Stimulated activated CD8-positive, alpha-beta memory T cell treated with anti-CD3 and anti-CD28 coated beads, Interleukin-7, amount 100 ng/mL, for 48 hours (primary cell): ENCODE data around the gene PARVG.

ENCODE experiments used
- DNase-seq, 2 donors: peaks; one replicate each; pipeline ENCODE4 v3.0.0-alpha.2; 2020; ENCODE audit warnings: low read depth in 1 of 2; ENCODE audit errors: extremely low read depth in 1 of 2

Gene PARVG

GRCh38 chr22:44193535-44193891 is 12.8 kb downstream of the PARVG start:
- no peak for DNase-seq

DNA sequence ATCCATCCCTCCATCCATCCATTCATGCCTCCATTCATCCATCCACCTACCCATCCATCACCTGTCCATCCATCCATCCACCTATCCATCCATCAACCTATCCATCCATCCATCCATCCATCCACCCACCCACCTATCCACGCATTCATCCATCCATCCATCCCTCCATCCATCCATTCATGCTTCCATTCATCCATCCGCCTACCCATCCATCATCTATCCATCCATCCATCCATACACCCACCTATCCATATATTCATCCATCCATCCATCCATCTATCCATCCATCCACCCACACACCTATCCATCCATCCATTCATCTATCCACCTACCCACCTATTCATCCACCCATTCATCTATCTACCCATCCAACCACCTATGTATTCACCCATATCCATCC is 13.8 kb downstream of the PARVG start:
- DNase-seq = no peak

DNA sequence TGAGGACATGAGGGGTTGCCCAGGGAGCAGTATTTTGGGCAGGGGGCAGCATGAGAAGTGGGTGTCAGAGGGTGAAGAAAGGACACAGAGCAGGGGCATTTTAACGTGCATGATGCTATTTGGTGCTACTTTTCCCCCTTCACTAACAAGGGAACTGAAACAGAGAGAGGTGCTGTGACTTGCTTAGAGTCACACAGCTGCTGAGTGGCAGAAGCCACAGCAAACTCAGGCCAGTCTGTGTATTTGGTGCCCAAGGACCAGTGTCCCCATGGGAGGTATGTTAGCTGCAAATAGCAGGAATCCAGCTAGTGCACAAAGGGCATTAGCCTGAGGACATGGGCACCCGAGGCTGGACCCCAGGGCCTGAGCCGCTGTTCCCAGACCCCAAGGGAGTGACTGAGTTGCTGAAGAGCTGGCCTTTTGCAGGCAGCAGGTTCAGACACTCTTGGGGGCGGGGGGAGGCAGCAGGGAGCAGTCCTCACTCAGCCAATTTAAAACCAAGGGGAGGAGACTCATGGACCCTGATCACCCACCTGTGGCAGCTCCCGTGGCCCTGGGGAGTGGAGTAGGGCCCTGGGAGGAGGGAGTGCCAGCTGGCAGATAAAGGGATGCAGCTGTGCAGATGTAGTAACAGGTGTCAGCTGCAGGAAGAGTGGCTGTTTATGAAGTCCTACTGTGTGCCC is 14.6 kb downstream of the PARVG start:
- DNase-seq = no peak

DNA sequence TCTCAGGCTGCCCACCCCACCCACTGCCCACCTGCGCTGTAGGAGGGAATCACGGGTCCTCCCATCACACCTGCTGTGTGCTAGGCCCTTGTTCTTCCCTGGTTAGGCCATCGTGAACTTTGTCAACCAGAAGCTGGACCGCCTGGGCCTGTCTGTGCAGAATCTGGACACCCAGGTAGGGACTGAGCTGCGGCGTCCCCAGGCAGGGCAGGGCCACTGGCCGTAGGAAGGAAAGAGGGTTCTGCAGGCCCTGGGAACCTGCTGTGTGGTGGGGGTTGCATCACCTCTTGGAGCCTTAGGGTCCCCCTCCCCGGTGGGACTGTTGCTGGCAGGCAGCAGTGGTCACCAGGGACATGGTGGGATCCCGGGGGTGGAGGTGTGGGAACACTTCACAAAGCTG is 15.5 kb downstream of the PARVG start:
- no peak for DNase-seq

GRCh38 chr22:44196731-44197131 is 16.0 kb downstream of the PARVG start:
- no peak for DNase-seq

GRCh38 chr22:44197271-44197670 is 16.5 kb downstream of the PARVG start:
- DNase-seq = no peak

DNA sequence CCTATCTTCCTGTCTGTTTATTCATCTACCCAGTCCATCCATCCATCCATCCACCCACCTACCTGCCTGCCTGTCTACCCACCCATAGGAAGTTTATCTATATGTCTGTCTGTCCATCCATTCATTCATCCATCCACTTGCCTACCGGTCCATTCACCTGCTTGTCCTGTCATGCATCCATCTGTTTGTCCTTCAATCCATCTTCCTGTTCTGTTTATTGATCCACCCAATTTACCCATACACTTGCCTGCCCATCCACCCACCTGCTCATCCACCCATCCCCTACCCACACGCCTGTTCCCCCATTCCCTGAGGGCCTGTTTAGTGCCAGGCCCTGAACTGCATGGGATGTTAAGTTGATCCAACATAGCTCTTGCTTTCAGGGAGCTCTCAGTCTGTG is 18.4 kb downstream of the PARVG start:
- DNase-seq = no peak

DNA sequence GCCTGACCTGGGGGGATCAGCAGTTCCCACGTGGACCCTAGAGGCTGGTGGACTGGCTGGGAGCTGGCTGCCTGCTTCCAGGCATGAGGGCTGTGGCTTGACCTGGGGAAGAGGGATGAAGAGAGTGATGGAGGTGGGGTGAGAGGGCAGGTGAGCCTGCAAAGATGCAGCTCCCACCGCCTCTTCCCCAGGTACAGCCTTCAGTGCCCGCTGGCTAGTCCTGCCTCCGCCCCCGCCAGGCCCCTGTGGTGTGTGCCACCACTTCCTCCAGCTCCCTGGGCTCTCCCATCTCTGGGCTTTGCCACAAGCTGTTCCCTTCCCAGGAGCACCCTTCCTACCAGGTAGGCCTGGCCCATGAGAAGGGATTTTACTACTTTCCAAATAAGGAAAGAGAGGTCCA is 19.1 kb downstream of the PARVG start:
- DNase-seq = no peak

- no peak for DNase-seq
Observed at GRCh38 chr22:44200451-44200850, 19.7 kb downstream of the PARVG start.

DNA sequence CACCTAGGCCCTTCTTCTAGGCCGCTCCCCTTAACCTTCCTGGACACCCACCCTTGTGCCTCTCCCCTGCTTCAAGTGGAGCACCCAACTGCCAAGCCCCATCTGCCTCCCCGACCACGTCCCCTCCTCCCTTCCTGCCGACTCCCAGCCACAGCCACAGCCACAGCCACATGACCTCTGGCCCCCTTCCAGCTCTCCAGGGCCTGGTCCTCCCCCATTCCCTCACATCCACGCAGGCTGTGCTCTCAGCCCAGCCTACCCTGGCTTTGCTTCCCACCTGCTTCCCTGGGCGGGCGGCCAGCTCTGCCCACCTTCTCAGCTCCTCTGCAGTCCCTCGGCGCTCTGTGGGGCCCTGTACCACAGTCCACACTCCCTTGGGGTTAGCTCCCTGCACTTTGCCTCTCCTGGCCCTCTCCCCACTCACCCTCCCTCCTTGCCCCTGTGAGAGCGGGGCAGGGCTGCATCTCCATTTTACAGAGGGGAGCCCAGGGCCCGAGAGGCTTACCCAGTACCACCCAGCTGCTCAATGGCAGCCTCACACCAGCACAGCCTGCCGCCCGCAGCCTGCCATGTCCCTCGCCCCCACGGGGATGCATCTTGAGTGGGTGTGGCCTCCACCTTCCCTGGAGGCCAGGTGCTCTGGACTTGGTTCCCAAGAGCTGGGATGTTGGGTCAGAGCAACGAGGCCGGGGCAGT is 20.3 kb downstream of the PARVG start:
- DNase-seq = no peak

DNA sequence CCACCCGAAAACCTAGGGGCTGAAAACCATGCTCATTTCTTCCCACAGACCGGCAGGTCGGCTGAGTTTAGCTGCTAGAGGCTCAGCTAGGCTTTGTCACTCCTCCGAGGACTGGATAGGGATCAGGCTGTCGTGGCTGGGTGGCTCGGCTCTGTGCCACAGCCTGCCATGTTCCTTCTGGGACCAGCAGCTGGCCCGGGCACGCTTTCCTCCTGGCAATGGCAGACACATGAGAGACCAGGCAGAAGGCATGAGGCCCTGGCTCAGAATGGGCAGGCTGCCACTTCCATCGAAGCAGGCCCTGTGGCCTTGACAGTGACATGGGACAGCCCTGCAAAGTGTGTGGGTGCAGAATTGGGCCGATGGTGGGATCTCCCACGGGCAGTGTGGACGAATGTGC is 20.9 kb downstream of the PARVG start:
- DNase-seq = no peak

- no peak for DNase-seq
Observed at GRCh38 chr22:44202261-44202789, 21.6 kb downstream of the PARVG start.

- no peak for DNase-seq
Observed at GRCh38 chr22:44203203-44203602, 22.5 kb downstream of the PARVG start.

- DNase-seq = no peak
Observed at GRCh38 chr22:44204739-44205515, 24.2 kb downstream of the PARVG start.

DNA sequence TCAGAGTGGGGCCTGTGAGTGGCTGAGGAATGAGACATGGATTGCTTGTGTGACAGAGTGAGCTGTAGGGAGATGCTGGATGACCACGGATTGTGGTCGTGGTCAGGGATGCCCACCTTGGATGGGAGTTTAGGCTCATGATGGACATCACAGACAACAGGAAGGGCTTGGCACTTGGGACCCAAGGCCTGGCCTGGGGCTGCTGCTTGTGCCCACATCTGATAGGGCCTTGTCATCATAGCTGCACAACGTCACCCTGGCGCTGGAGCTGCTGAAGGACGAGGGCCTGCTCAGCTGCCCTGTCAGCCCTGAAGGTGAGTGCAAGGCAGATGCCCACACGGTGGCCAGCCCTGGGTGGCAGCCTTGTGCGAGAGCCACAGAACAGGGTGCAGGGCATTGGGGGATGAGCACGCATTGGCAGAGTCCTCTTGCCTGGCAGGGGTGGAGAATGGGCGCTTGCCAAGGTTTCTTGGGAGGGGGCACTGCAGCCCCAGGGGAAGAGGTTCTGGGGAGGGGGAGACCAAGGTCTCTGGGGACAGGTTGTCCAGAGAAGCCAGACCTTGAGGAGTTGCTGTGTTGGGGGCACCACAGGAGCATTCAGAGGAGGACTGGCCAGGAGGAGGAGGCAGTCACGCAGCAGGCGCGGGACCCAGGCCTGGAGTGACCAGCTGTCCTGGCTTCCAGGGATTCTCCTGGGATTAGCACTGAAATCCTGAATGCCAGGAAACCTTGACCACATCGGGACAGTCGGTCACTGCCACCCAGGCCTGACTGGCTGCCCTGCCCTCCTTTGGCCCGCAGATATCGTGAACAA is 25.0 kb downstream of the PARVG start:
- DNase-seq = no peak

GRCh38 chr22:44206330-44206645 is 25.6 kb downstream of the PARVG start:
- no peak for DNase-seq

DNA sequence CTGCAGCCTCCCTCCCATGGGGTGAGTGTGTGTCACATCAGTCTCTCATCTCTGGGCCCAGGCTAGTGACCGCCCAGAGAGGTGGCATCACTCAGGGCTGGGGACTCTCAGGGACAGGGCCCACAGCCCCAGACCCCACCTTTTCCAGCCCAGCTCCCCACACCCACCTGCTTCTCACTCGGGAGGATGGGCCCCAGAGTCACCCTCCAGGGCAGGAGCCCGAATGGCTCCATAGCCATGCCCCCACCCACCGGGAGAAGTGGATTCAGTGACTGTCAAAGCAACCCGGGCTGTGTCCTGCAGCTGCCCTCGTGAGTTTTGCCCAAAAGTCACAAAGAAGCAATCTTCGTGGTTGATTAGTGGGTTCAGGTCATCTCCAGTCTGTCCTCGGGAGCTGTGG is 26.0 kb downstream of the PARVG start:
- no peak for DNase-seq

DNA sequence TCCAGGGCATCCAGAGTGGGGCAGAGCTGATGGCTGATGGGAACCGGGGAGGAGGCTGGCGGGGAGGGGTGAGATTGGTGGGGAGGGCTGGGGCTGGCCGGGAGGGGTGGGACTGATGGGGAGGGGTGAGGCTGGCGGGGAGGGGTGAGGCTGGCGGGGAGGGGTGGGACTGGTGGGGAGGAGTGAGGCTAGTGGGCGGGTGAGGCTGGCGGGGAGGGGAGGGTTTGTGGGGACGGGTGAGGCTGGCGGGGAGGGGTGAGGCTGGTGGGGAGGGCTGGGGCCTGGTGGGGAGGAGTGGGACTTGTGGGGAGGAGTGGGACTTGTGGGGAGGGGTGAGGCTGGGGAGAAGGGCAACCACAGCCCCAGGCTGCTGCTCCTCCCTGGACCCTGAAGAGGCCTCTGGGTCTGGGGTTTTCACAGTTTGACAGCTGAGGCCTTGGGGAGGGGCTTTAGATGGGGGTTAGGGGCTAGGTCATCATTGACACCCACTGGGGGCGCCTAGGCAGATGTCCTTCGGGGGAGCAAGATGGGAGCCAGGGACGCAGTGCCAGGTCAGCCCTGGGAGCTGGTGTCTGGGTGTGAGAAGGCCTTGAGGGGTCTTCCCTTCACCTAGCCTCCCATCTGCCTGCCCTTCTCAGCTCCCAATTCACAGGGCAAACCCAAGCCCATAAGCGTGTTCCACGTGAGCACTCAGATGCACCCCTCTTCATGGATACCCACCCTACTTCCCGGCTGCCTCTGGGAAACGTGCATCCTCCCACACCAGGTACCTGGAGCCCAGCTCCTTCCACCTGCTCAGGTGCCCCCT is 26.7 kb downstream of the PARVG start:
- DNase-seq = no peak

DNA sequence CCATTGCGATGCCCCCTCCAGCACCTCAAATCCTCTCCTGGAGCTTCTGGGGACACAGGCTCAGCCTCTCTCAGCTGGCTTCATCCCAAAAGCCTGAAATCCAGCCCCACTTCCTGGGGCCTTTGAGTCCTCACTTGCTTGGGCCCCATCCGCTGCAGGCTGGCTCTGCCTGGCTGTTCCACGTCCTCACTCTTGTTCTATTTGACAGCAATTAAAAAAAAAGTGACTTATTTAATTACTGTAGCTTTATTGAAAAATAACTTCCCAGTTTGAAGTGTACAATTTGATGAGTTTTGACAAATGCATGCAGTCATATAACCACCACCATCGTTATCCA is 27.2 kb downstream of the PARVG start:
- DNase-seq = no peak

DNA sequence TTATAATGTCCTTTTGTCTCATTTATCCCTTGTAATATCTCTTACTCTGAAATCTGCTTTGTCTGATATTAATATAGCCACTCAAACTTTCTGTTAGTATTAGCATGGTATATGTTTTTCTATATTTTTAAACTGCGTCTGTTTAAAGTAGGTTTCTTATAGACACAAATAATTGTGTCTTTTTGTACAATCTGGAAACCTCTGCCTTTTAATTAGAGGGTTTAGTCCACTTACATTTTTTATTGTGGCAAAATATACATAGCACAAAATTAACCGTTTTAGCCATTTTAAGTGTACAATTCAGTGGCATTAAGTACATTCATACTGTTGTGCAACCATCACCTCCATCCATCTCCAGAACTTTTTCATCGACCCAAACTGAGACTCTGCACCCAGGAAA is 28.6 kb downstream of the PARVG start:
- no peak for DNase-seq
